GM19023 (cell line): ENCODE data around the gene ANAPC16.
"Not testable (repeated sequence)": the region's sequence is repeated elsewhere in the genome, so short reads cannot be mapped to it uniquely, and the experiment has no call there.

Experiments
- ATAC-seq: cut with Tn5 transposase; IDR thresholded peaks from one replicate; pipeline ENCODE4 v1.9.1; 2021; ENCODE audit warnings: mild to moderate bottlenecking, moderate library complexity; ENCODE audit not compliant: unreplicated experiment

ANAPC16 gene

GRCh38 chr10:72261784-72262404, 46.1 kb downstream of the ANAPC16 start:
- ATAC-seq = peak; percentile 12

GRCh38 chr10:72263613-72264241, 47.9 kb downstream of the ANAPC16 start:
- no peak for ATAC-seq

- ATAC-seq = no peak
Observed at GRCh38 chr10:72264536-72264935, 48.7 kb downstream of the ANAPC16 start.

- ATAC-seq = no peak
Observed at GRCh38 chr10:72265508-72265907, 49.7 kb downstream of the ANAPC16 start.

- ATAC-seq = no peak
Observed at GRCh38 chr10:72265990-72266865, 50.4 kb downstream of the ANAPC16 start.

GRCh38 chr10:72267381-72267780, 51.6 kb downstream of the ANAPC16 start:
- ATAC-seq = no peak

GRCh38 chr10:72267819-72268399, 52.1 kb downstream of the ANAPC16 start:
- no peak for ATAC-seq

- ATAC-seq = not testable (repeated sequence)
Observed at GRCh38 chr10:72268475-72269200, 52.8 kb downstream of the ANAPC16 start.

- ATAC-seq = no peak
Observed at GRCh38 chr10:72270607-72271281, 54.9 kb downstream of the ANAPC16 start.

GRCh38 chr10:72272689-72273409, 57.0 kb downstream of the ANAPC16 start:
- ATAC-seq = peak; percentile 35

GRCh38 chr10:72273410-72274212, 57.8 kb downstream of the ANAPC16 start, which contains the start of gene DDIT4:
DDIT4 (plus strand) TSS chr10:72273924; CDS start chr10:72274217, 293 bp downstream.
- ATAC-seq = peak; percentile 79

GRCh38 chr10:72274213-72274729, 58.5 kb downstream of the ANAPC16 start:
- ATAC-seq = no peak

GRCh38 chr10:72274730-72275350, 59.0 kb downstream of the ANAPC16 start:
- no peak for ATAC-seq

- no peak for ATAC-seq
Observed at GRCh38 chr10:72275351-72276012, 59.7 kb downstream of the ANAPC16 start.

GRCh38 chr10:72276013-72276387, 60.2 kb downstream of the ANAPC16 start:
- ATAC-seq = no peak

- ATAC-seq = no peak
Observed at GRCh38 chr10:72276421-72277339, 60.9 kb downstream of the ANAPC16 start.
